Endothelial cell of umbilical vein (primary cell): ENCODE measurements around the gene LPP. TPM values are rescaled to one million over a fixed set of nuclear protein-coding genes. Genes with fewer than 3 reads are reported as not detected.

ENCODE experiments used
- BruUV-seq: library from RNA; stranded (reverse); fragments of 400-500 nt; replicated peaks from 2 replicates; lab custom pipeline; 2021; lab: Mats Ljungman, UMichigan
- CTCF ChIA-PET: fragments of 300-600, 350-600 bp; sonication (Branson Sonifier 250); formaldehyde crosslinking; loops from one replicate; lab custom pipeline; 2021; ENCODE audit warnings: antibody characterized with exemption, inconsistent platforms; lab: Charles Lee
- POLR2A ChIA-PET: fragments of 300-600, 350-600 bp; sonication (Branson Sonifier 250); formaldehyde crosslinking; loops from one replicate; lab custom pipeline; 2021; ENCODE audit warnings: antibody characterized with exemption, inconsistent platforms; lab: Charles Lee
- DNase-seq: peaks from one replicate; pipeline ENCODE4 v3.0.0-alpha.2; 2011; ENCODE audit warnings: low read depth, low spot score
- FAIRE-seq: peaks from 2 replicates; lab custom pipeline; 2011; peaks lifted over from hg19 to GRCh38; lab: Jason Lieb, UNC
- H2AFZ ChIP-seq: 2 replicates; pipeline ENCODE4 v1.6.0; 2012; ENCODE audit warnings: low read depth, low read length, control low read depth, inconsistent platforms
- H3K27ac ChIP-seq: 2 replicates; pipeline ENCODE4 v1.5.1; 2011; ENCODE audit warnings: low read depth, mild to moderate bottlenecking, control low read depth, low read length, moderate library complexity; ENCODE audit not compliant: insufficient read depth
- H3K27me3 ChIP-seq, 2 experiments: 2 replicates each; pipeline versions ENCODE4 v1.6.0 to v1.6.1; 2011; ENCODE audit warnings: low read length in 2 of 2, mixed read lengths in 1 of 2; ENCODE audit not compliant: control insufficient read depth in 2 of 2, insufficient read depth in 2 of 2
- H3K36me3 ChIP-seq, 2 experiments: 2 replicates in 1 of 2; 3 replicates in 1 of 2; pipeline ENCODE4 v1.5.1; 2011; ENCODE audit warnings: low read length in 2 of 2, mild to moderate bottlenecking in 1 of 2, moderate library complexity in 1 of 2; ENCODE audit not compliant: control insufficient read depth in 2 of 2, insufficient read depth in 2 of 2; ENCODE audit errors: extremely low read depth in 1 of 2
- H3K4me1 ChIP-seq: 3 replicates; pipeline ENCODE4 v1.5.1; 2011; ENCODE audit warnings: mild to moderate bottlenecking, low read length; ENCODE audit not compliant: control insufficient read depth, insufficient read depth; ENCODE audit errors: extremely low read depth
- H3K4me2 ChIP-seq: 2 replicates; pipeline ENCODE4 v1.6.1; 2011; ENCODE audit warnings: low read length, control low read depth, mixed read lengths; ENCODE audit not compliant: insufficient read depth
- H3K4me3 ChIP-seq, 3 experiments: fragments of 200-600 bp in 1 of 3; sonication (generic), shearing (Covaris generic) in 1 of 3; replicated peaks in 1 of 3; 2 replicates each; pipeline ENCODE4 v1.5.1; 2011 to 2016; ENCODE audit warnings: control low read depth in 3 of 3, low read length in 3 of 3, mild to moderate bottlenecking in 2 of 3, inconsistent platforms in 1 of 3, low read depth in 1 of 3, moderate library complexity in 1 of 3; ENCODE audit not compliant: insufficient read depth in 1 of 3
- H3K79me2 ChIP-seq: 2 replicates; pipeline ENCODE4 v1.6.0; 2012; ENCODE audit warnings: low read length, inconsistent platforms; ENCODE audit not compliant: control insufficient read depth, insufficient read depth
- H3K9ac ChIP-seq: replicated peaks from 2 replicates; pipeline ENCODE3; 2011; ENCODE audit warnings: low read length, control low read depth; ENCODE audit not compliant: insufficient read depth; ENCODE audit errors: extremely low read depth
- H3K9me1 ChIP-seq: replicated peaks from 3 replicates; pipeline ENCODE4 v1.6.0; 2011; ENCODE audit warnings: mild to moderate bottlenecking, low read length; ENCODE audit not compliant: control insufficient read depth, insufficient read depth; ENCODE audit errors: extremely low read depth
- H3K9me3 ChIP-seq: replicated peaks from 2 replicates; pipeline ENCODE4 v1.5.1; 2012; ENCODE audit warnings: low read length, inconsistent platforms; ENCODE audit not compliant: control insufficient read depth, insufficient read depth
- H4K20me1 ChIP-seq: replicated peaks from 2 replicates; pipeline ENCODE3; 2011; ENCODE audit warnings: mild to moderate bottlenecking, low read length; ENCODE audit not compliant: control insufficient read depth, insufficient read depth; ENCODE audit errors: extremely low read depth
- CTCF ChIP-seq, 2 donors: IDR thresholded peaks; 1 replicate in 1 of 2; 2 replicates in 1 of 2; pipeline ENCODE4 v1.5.1; 2011; ENCODE audit warnings: low read length in 2 of 2, mild to moderate bottlenecking in 2 of 2, moderate library complexity in 2 of 2, control low read depth in 1 of 2, inconsistent platforms in 1 of 2, low read depth in 1 of 2; ENCODE audit not compliant: insufficient read depth in 1 of 2; ENCODE audit errors: extremely low read depth in 1 of 2
- EZH2 ChIP-seq: IDR thresholded peaks from 2 replicates; pipeline ENCODE4 v1.6.1; 2012; ENCODE audit warnings: borderline replicate concordance, low read depth, mild to moderate bottlenecking, moderate library complexity, low read length, inconsistent platforms; ENCODE audit not compliant: severe bottlenecking
- FOS ChIP-seq: IDR thresholded peaks from 2 replicates; pipeline ENCODE4 v1.6.1; 2011; ENCODE audit warnings: mild to moderate bottlenecking, low read length, moderate library complexity, borderline replicate concordance; ENCODE audit not compliant: insufficient read depth
- GATA2 ChIP-seq: IDR thresholded peaks from 2 replicates; pipeline ENCODE4 v1.7.0; 2011; ENCODE audit warnings: low read depth, mild to moderate bottlenecking, moderate library complexity, mixed read lengths, low read length; ENCODE audit not compliant: insufficient read length, insufficient read depth
- JUN ChIP-seq: IDR thresholded peaks from 2 replicates; pipeline ENCODE4 v1.6.1; 2011; ENCODE audit warnings: borderline replicate concordance, low read depth; ENCODE audit not compliant: insufficient read length, insufficient read depth
- MAX ChIP-seq: IDR thresholded peaks from 2 replicates; pipeline ENCODE4 v1.6.1; 2011; ENCODE audit not compliant: insufficient read depth, insufficient read length
- MYC ChIP-seq: IDR thresholded peaks from one replicate; pipeline ENCODE4 v1.6.1; 2011; ENCODE audit warnings: mild to moderate bottlenecking, low read depth, low read length
- POLR2A ChIP-seq: IDR thresholded peaks from 2 replicates; pipeline ENCODE4 v1.6.1; 2012; ENCODE audit warnings: low read depth, mild to moderate bottlenecking, control low read depth, low read length
- POLR2AphosphoS5 ChIP-seq: IDR thresholded peaks from 2 replicates; pipeline ENCODE4 v1.6.1; 2012; ENCODE audit warnings: low read depth, mild to moderate bottlenecking, control low read depth, low read length, moderate library complexity; ENCODE audit not compliant: insufficient read depth
- dilution Hi-C: fragments of 300-500 bp; cut with MboI; formaldehyde crosslinking; loops from one replicate; pipeline ENCODE4 v1.15.0; 2019; ENCODE audit warnings: low sequenced_read_pairs; ENCODE audit not compliant: extremely low pct_ligation_motif_present
- intact Hi-C: fragments of 100-400 bp; cut with micrococcal nuclease; formaldehyde crosslinking; loops from one replicate; pipeline ENCODE4 v1.10.0; 2022
- polyA plus RNA-seq, 4 experiments: library from polyadenylated mRNA; depleted of rRNA in 3 of 4; stranded (reverse) in 3 of 4; unstranded in 1 of 4; fragments of >200 nt; gene quantifications; 2 replicates each; pipeline versions ENCODE4 v1.2.1 to v1.2.3, GENCODE V29; 2011 to 2012; ENCODE audit warnings: missing spikeins in 1 of 4
- total RNA-seq: library from RNA; stranded (reverse); gene quantifications from 2 replicates; pipeline ENCODE4 v1.2.3, GENCODE V29; 2021

LPP gene
- total and polyA plus RNA-seq, 2 donors (not counting 3 experiments of a cell fraction or from before 2014, with no cell fraction given) = 16.9 to 153 TPM

GRCh38 chr3:188583341-188584161 is 429.6 kb downstream of the LPP start:
- no peak for DNase-seq
- dilution Hi-C loops = no loop called here
- H3K9me3 ChIP-seq = no peaks in the 10 kb centered on the region
- POLR2A ChIA-PET = no interaction called here
- no TSS peak for BruUV-seq
- peak overlapping the region; percentile 94 for H3K4me2 ChIP-seq
- peak overlapping the region; percentile 79 for H3K27ac ChIP-seq
- H3K36me3 ChIP-seq = no peaks in the 10 kb centered on the region
- peak overlapping the region; percentile 36 for H3K9ac ChIP-seq
- intact Hi-C loops = loop anchor here (1.0 to 2.0 kb wide), 3 partner anchors 37 to 839 kb away; partner anchors contain the start of gene BCL6
- TF ChIP-seq POLR2A (no peak), FOS (no peak), CTCF (IDR thresholded peaks at IDR 0.05; ENCODE audit: extremely low read depth in 1 of 2, insufficient read depth in 1 of 2, low read depth in 1 of 2, low read length in 2 of 2) (no peak), GATA2 (no peak), POLR2AphosphoS5 (no peak), JUN (no peak), MYC (no peak), EZH2 (no peak), MAX (no peak)
- peak overlapping the region; percentile 51 for H2AFZ ChIP-seq
- peaks cover 20% of the 10 kb centered on the region for H3K4me1 ChIP-seq
- CTCF ChIA-PET = interaction anchor here (0.7 to 1.9 kb wide), 7 partner anchors 10 to 843 kb away, joined by 3 to 11 read pairs (median 4); no protein-coding TSS in a partner anchor
- no peak for FAIRE-seq
- H4K20me1 ChIP-seq = no peaks in the 10 kb centered on the region
- H3K9me1 ChIP-seq = peaks cover 4% of the 10 kb centered on the region
- H3K4me3 ChIP-seq = no peak overlapping the region
- H3K79me2 ChIP-seq = no peaks in the 10 kb centered on the region
- H3K27me3 ChIP-seq = no peaks in the 10 kb centered on the region
